ENCODE data around the gene SLC4A5. TPM values are rescaled to one million over a fixed set of nuclear protein-coding genes. Genes with fewer than 3 reads are reported as not detected.

SLC4A5 gene
- total and polyA plus RNA-seq, 10 donors: 0.45 to 9.7 (median 3.1) TPM

- no peaks in the 10 kb centered on the region for H3K9me3 ChIP-seq
- peaks cover 0 to 26% (median 5%) of the 10 kb centered on the region in 6 donors for H3K4me1 ChIP-seq
- no peak for TF ChIP-seq CTCF (IDR thresholded peaks at IDR 0.05 in 8 of 11, conservative IDR thresholded peaks at IDR 0.05 in 3 of 11)
- no peak for TF ChIP-seq POLR2A (IDR thresholded peaks at IDR 0.05)
- no peak for TF ChIP-seq POLR2AphosphoS5 (IDR thresholded peaks at IDR 0.05)
- H3K27ac ChIP-seq: no peak overlapping the region
- intact Hi-C loops (cut with DNase I; ENCODE audit: low total_unique reads): no loop called here
- no peak for DNase-seq
- WGBS, 5 donors: 84 to 96% (median 93%) methylated on average over 6 of the region's 6 CpGs
- no peaks in the 10 kb centered on the region for H3K27me3 ChIP-seq (replicated peaks in 1 of 7)
- H3K36me3 ChIP-seq: peaks cover 6 to 95% (median 61%) of the 10 kb centered on the region in 6 donors
- H3K4me3 ChIP-seq: no peak overlapping the region
Measured at GRCh38 chr2:74372674-74373073, 29.5 kb upstream of the SLC4A5 start.

- DNase-seq: no peak
- Histone ChIP-seq H3K4me3 (no peak overlapping the region), H3K36me3 (peaks cover 6 to 95% (median 64%) of the 10 kb centered on the region in 6 donors), H3K27ac (no peak overlapping the region), H3K9me3 (no peaks in the 10 kb centered on the region), H3K4me1 (peaks cover 0 to 24% (median 4%) of the 10 kb centered on the region in 6 donors), H3K27me3 (replicated peaks in 1 of 7) (no peaks in the 10 kb centered on the region)
- WGBS, 5 donors: 95 to 99% (median 97%) methylated on average over 9 of the region's 9 CpGs
- TF ChIP-seq POLR2AphosphoS5 (IDR thresholded peaks at IDR 0.05): no peak
- TF ChIP-seq POLR2A (IDR thresholded peaks at IDR 0.05): no peak
- no peak for TF ChIP-seq CTCF (IDR thresholded peaks at IDR 0.05 in 8 of 11, conservative IDR thresholded peaks at IDR 0.05 in 3 of 11)
- intact Hi-C loops (cut with DNase I; ENCODE audit: low total_unique reads): no loop called here
Measured at GRCh38 chr2:74371421-74371820, 28.2 kb upstream of the SLC4A5 start.

GRCh38 chr2:74369976-74370375 lies 26.8 kb upstream of the SLC4A5 start:
- intact Hi-C loops (cut with DNase I; ENCODE audit: low total_unique reads): no loop called here
- TF ChIP-seq CTCF (IDR thresholded peaks at IDR 0.05 in 8 of 11, conservative IDR thresholded peaks at IDR 0.05 in 3 of 11) (no peak), POLR2AphosphoS5 (IDR thresholded peaks at IDR 0.05) (no peak), POLR2A (IDR thresholded peaks at IDR 0.05) (no peak)
- Histone ChIP-seq H3K27ac (no peak overlapping the region), H3K4me3 (no peak overlapping the region), H3K9me3 (no peaks in the 10 kb centered on the region), H3K4me1 (peaks cover 0 to 12% (median under 1%) of the 10 kb centered on the region in 6 donors), H3K36me3 (peaks cover 12 to 95% (median 73%) of the 10 kb centered on the region in 6 donors), H3K27me3 (replicated peaks in 1 of 7) (no peaks in the 10 kb centered on the region)
- DNase-seq: no peak
- 94 to 99% (median 96%) methylated on average over 7 of the region's 7 CpGs for WGBS, 5 donors

GRCh38 chr2:74368499-74368898 lies 25.3 kb upstream of the SLC4A5 start:
- Histone ChIP-seq H3K27ac (no peak overlapping the region), H3K4me1 (peaks cover 0 to 2% (median 0%) of the 10 kb centered on the region in 6 donors), H3K36me3 (peaks cover 12 to 96% (median 87%) of the 10 kb centered on the region in 6 donors), H3K27me3 (replicated peaks in 1 of 7) (no peaks in the 10 kb centered on the region), H3K9me3 (no peaks in the 10 kb centered on the region), H3K4me3 (no peak overlapping the region)
- DNase-seq: no peak
- TF ChIP-seq POLR2AphosphoS5 (IDR thresholded peaks at IDR 0.05): no peak
- no peak for TF ChIP-seq POLR2A (IDR thresholded peaks at IDR 0.05)
- no peak for TF ChIP-seq CTCF (IDR thresholded peaks at IDR 0.05 in 8 of 11, conservative IDR thresholded peaks at IDR 0.05 in 3 of 11)
- WGBS, 5 donors: 91 to 96% (median 95%) methylated on average over 5 of the region's 5 CpGs
- intact Hi-C loops (cut with DNase I; ENCODE audit: low total_unique reads): no loop called here
